ENCODE measurements around the gene FTO. TPM values are rescaled to one million over a fixed set of nuclear protein-coding genes. Genes with fewer than 3 reads are reported as not detected.

Gene FTO
- polyA plus RNA-seq, 1 donor from 2014 or later, result 80.1 TPM

GRCh38 chr16:53841884-53842283 lies 137.9 kb downstream of the FTO start:
- Histone ChIP-seq H3K4me3 (ENCODE audit: low read length) (no peak overlapping the region), H3K9ac (ENCODE audit: low read length) (no peak overlapping the region), H2AFZ (ENCODE audit: low read depth, low read length) (no peak overlapping the region)

DNA sequence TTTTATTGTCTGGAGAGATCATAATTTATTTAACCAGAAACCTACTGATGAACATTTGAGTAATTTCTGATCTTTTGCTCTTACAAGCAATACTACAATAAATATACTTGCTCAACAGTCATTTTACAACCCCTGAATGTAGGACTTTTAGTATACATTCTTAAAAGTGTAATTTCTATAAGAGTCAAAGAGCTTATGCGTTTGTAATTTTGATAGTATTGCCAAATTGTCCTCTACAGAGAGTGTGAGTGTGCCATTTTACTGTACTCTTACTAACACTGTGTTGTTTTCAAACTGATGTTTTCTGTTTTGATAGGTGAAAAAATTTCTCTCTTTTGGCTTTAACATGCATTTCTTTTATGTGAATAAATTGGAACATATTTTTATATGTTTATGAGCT lies 139.1 kb downstream of the FTO start:
- no peaks in the 10 kb centered on the region for H3K9me2 ChIP-seq (ENCODE audit: insufficient read depth, low read length)
- H3K9ac ChIP-seq (ENCODE audit: low read length), result no peak overlapping the region
- no peaks in the 10 kb centered on the region for H3K36me3 ChIP-seq (ENCODE audit: insufficient read depth, low read length)
- H2AFZ ChIP-seq (ENCODE audit: low read depth, low read length), result no peak overlapping the region
- no peaks in the 10 kb centered on the region for H3K79me2 ChIP-seq (replicated peaks; ENCODE audit: insufficient read depth, low read length)
- no peaks in the 10 kb centered on the region for H3K9me3 ChIP-seq (ENCODE audit: low read length)
- TF ChIP-seq TAF1 (IDR thresholded peaks at IDR 0.05; ENCODE audit: low read depth) (no peak), EZH2 (IDR thresholded peaks at IDR 0.05; ENCODE audit: borderline replicate concordance, insufficient read depth, low read length, poor library complexity, severe bottlenecking) (no peak), EP300 (conservative IDR thresholded peaks at IDR 0.05; ENCODE audit: poor library complexity, severe bottlenecking) (no peak), SMC3 (conservative IDR thresholded peaks at IDR 0.05; ENCODE audit: poor library complexity) (no peak), RAD21 (conservative IDR thresholded peaks at IDR 0.05) (no peak), CTCF (IDR thresholded peaks at IDR 0.05; ENCODE audit: poor library complexity, severe bottlenecking) (no peak), MXI1 (conservative IDR thresholded peaks at IDR 0.05; ENCODE audit: poor library complexity, severe bottlenecking) (no peak), POLR2AphosphoS5 (IDR thresholded peaks at IDR 0.05) (no peak)
- TF ChIP-seq, protein P1, sequence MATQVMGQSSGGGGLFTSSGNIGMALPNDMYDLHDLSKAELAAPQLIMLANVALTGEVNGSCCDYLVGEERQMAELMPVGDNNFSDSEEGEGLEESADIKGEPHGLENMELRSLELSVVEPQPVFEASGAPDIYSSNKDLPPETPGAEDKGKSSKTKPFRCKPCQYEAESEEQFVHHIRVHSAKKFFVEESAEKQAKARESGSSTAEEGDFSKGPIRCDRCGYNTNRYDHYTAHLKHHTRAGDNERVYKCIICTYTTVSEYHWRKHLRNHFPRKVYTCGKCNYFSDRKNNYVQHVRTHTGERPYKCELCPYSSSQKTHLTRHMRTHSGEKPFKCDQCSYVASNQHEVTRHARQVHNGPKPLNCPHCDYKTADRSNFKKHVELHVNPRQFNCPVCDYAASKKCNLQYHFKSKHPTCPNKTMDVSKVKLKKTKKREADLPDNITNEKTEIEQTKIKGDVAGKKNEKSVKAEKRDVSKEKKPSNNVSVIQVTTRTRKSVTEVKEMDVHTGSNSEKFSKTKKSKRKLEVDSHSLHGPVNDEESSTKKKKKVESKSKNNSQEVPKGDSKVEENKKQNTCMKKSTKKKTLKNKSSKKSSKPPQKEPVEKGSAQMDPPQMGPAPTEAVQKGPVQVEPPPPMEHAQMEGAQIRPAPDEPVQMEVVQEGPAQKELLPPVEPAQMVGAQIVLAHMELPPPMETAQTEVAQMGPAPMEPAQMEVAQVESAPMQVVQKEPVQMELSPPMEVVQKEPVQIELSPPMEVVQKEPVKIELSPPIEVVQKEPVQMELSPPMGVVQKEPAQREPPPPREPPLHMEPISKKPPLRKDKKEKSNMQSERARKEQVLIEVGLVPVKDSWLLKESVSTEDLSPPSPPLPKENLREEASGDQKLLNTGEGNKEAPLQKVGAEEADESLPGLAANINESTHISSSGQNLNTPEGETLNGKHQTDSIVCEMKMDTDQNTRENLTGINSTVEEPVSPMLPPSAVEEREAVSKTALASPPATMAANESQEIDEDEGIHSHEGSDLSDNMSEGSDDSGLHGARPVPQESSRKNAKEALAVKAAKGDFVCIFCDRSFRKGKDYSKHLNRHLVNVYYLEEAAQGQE (IDR thresholded peaks at IDR 0.05; ENCODE audit: borderline replicate concordance), result no peak
- no peaks in the 10 kb centered on the region for H4K20me1 ChIP-seq (ENCODE audit: insufficient read depth)
- no peaks in the 10 kb centered on the region for H3F3A ChIP-seq (ENCODE audit: insufficient read depth, low read length, poor library complexity, severe bottlenecking)
- no peak overlapping the region for H3K27ac ChIP-seq (ENCODE audit: low read length)
- H3K27me3 ChIP-seq (ENCODE audit: insufficient read depth, low read depth, low read length), result no peaks in the 10 kb centered on the region
- no peak overlapping the region for H3K4me3 ChIP-seq (ENCODE audit: low read length)
- no peak overlapping the region for H3K4me2 ChIP-seq (ENCODE audit: low read length)

More at GRCh38 chr16:53841884-53842283, 137.9 kb downstream of the FTO start:
- no peaks in the 10 kb centered on the region for H3K9me3 ChIP-seq (ENCODE audit: low read length)
- no peaks in the 10 kb centered on the region for H4K20me1 ChIP-seq (ENCODE audit: insufficient read depth)
- H3K27me3 ChIP-seq (ENCODE audit: insufficient read depth, low read depth, low read length), result no peaks in the 10 kb centered on the region
- no peaks in the 10 kb centered on the region for H3F3A ChIP-seq (ENCODE audit: insufficient read depth, low read length, poor library complexity, severe bottlenecking)
- no peaks in the 10 kb centered on the region for H3K9me2 ChIP-seq (ENCODE audit: insufficient read depth, low read length)
- H3K27ac ChIP-seq (ENCODE audit: low read length), result no peak overlapping the region
- H3K4me2 ChIP-seq (ENCODE audit: low read length), result no peak overlapping the region
- no peaks in the 10 kb centered on the region for H3K79me2 ChIP-seq (replicated peaks; ENCODE audit: insufficient read depth, low read length)
- H3K36me3 ChIP-seq (ENCODE audit: insufficient read depth, low read length), result no peaks in the 10 kb centered on the region
- TF ChIP-seq MXI1 (conservative IDR thresholded peaks at IDR 0.05; ENCODE audit: poor library complexity, severe bottlenecking) (no peak), CTCF (IDR thresholded peaks at IDR 0.05; ENCODE audit: poor library complexity, severe bottlenecking) (no peak), EZH2 (IDR thresholded peaks at IDR 0.05; ENCODE audit: borderline replicate concordance, insufficient read depth, low read length, poor library complexity, severe bottlenecking) (no peak), POLR2AphosphoS5 (IDR thresholded peaks at IDR 0.05) (no peak), EP300 (conservative IDR thresholded peaks at IDR 0.05; ENCODE audit: poor library complexity, severe bottlenecking) (no peak), TAF1 (IDR thresholded peaks at IDR 0.05; ENCODE audit: low read depth) (no peak), SMC3 (conservative IDR thresholded peaks at IDR 0.05; ENCODE audit: poor library complexity) (no peak), RAD21 (conservative IDR thresholded peaks at IDR 0.05) (no peak)
- TF ChIP-seq, protein P1 (IDR thresholded peaks at IDR 0.05; ENCODE audit: borderline replicate concordance), result no peak

All from neural cell (in vitro differentiated cells).